Activated B cell treated with CpG ODN at 0.5 μM for 24 hours (primary cell): ENCODE data around the gene CHMP4A. TPM values are rescaled to one million over a fixed set of nuclear protein-coding genes. Genes with fewer than 3 reads are reported as not detected.

ENCODE experiments used
- ATAC-seq: fragments of 200-7000 bp; cut with Tn5 transposase; one replicate; pipeline ENCODE4 v1.10.0; 2021; ENCODE audit warnings: low read depth, mild to moderate bottlenecking, moderate library complexity
- CTCF ChIA-PET: fragments of 350-600 bp; sonication (Branson Sonifier 250); formaldehyde crosslinking; loops from one replicate; lab custom pipeline; 2021; ENCODE audit warnings: antibody characterized with exemption; lab: Charles Lee
- POLR2A ChIA-PET: fragments of 350-600 bp; sonication (Branson Sonifier 250); formaldehyde crosslinking; loops from one replicate; lab custom pipeline; 2021; ENCODE audit warnings: antibody characterized with exemption; lab: Charles Lee
- DNase-seq: peaks from one replicate; pipeline ENCODE4 v3.0.0; 2022
- H3K27ac Mint-ChIP-seq: one replicate; pipeline ENCODE4 v1.8.0; 2020; ENCODE audit warnings: mixed read lengths
- H3K27me3 Mint-ChIP-seq: one replicate; pipeline ENCODE4 v1.8.0; 2021; ENCODE audit warnings: mixed read lengths
- H3K36me3 Mint-ChIP-seq: one replicate; pipeline ENCODE4 v1.8.0; 2021; ENCODE audit warnings: low read depth, mixed read lengths
- H3K4me1 Mint-ChIP-seq: one replicate; pipeline ENCODE4 v1.8.0; 2021; ENCODE audit warnings: mixed read lengths
- H3K4me3 Mint-ChIP-seq: one replicate; pipeline ENCODE4 v1.8.0; 2020; ENCODE audit warnings: mild to moderate bottlenecking, mixed read lengths
- H3K9me3 Mint-ChIP-seq: one replicate; pipeline ENCODE4 v1.8.0; 2020; ENCODE audit warnings: mixed read lengths
- CTCF ChIP-seq: fragments of 200-600 bp; IDR thresholded peaks from one replicate; pipeline ENCODE4 v1.8.0; 2022; ENCODE audit warnings: antibody characterized with exemption, mild to moderate bottlenecking
- intact Hi-C: fragments of 100-400 bp; cut with micrococcal nuclease; formaldehyde crosslinking; loops from one replicate; pipeline ENCODE4 v1.15.1; 2024
- total RNA-seq: library from RNA; stranded (reverse); gene quantifications from 2 replicates; pipeline ENCODE4 v1.2.3, GENCODE V29; 2022

Gene CHMP4A
- total RNA-seq, 1 donor from 2014 or later: 88.5 TPM

DNA sequence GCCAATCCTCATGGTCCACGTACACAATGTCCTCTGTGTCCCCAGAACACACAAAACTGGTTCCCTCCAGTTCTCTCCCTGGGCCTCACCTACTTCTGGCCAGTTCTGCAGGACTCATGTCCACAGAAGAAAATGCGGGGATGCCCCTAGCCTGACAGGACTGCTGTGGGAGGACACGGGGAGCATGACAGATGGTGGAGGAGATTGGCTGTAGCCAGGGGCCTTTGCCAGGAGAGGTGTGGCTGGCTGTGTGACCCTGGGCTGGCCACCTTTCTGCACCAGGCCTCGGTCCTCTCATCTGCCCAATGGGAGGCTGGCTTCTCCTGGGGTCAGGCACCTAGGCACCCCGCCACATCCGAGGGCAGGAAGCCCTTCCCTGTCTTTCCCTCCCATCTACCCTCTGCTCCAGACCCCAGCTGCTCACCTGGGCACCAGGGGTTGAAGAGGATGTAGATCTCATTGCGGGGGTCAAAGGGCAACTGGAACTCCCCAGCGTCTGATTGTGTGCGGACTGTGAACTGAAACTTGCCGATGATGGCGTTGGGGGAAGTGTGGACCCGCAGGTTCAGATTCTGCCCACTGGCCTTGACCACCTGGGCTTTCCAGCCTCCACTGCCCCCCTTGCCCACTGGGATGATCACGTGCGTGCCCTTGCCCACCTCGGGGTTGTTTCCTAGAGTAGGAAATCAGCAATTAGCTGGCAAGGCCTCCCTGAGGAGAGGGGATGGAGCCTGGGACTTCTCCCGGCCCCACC, 46.9 kb upstream of the CHMP4A start:
- no peaks in the 10 kb centered on the region for H3K9me3 Mint-ChIP-seq
- ATAC-seq: no peak
- H3K36me3 Mint-ChIP-seq: peaks cover 37% of the 10 kb centered on the region
- H3K27ac Mint-ChIP-seq: no peak overlapping the region
- ChIA-PET CTCF (no interaction called here), POLR2A (no interaction called here)
- no peaks in the 10 kb centered on the region for H3K27me3 Mint-ChIP-seq
- no peak for DNase-seq
- intact Hi-C loops: no loop called here
- no peak for TF ChIP-seq CTCF
- no peak overlapping the region for H3K4me3 Mint-ChIP-seq
- no peaks in the 10 kb centered on the region for H3K4me1 Mint-ChIP-seq

GRCh38 chr14:24259282-24260025, 46.2 kb upstream of the CHMP4A start:
- no peak for TF ChIP-seq CTCF
- Mint-ChIP-seq H3K27me3 (no peaks in the 10 kb centered on the region), H3K9me3 (no peaks in the 10 kb centered on the region), H3K27ac (no peak overlapping the region), H3K36me3 (peaks cover 34% of the 10 kb centered on the region), H3K4me1 (no peaks in the 10 kb centered on the region), H3K4me3 (no peak overlapping the region)
- ChIA-PET POLR2A (no interaction called here), CTCF (interaction anchor here (1.5 kb wide), 1 partner anchor 17 kb away, joined by 5 read pairs; the partner anchor contains the start of gene TINF2)
- DNase-seq: no peak
- no peak for ATAC-seq
- intact Hi-C loops: no loop called here

GRCh38 chr14:24258548-24259265, 45.4 kb upstream of the CHMP4A start:
- Mint-ChIP-seq H3K4me3 (no peak overlapping the region), H3K36me3 (peaks cover 37% of the 10 kb centered on the region), H3K27me3 (no peaks in the 10 kb centered on the region), H3K27ac (no peak overlapping the region), H3K4me1 (no peaks in the 10 kb centered on the region), H3K9me3 (no peaks in the 10 kb centered on the region)
- intact Hi-C loops: no loop called here
- ChIA-PET POLR2A (no interaction called here), CTCF (interaction anchor here (1.5 kb wide), 1 partner anchor 16 kb away, joined by 5 read pairs; the partner anchor contains the start of gene TINF2)
- no peak for TF ChIP-seq CTCF
- DNase-seq (no peak), ATAC-seq (no peak)

DNA sequence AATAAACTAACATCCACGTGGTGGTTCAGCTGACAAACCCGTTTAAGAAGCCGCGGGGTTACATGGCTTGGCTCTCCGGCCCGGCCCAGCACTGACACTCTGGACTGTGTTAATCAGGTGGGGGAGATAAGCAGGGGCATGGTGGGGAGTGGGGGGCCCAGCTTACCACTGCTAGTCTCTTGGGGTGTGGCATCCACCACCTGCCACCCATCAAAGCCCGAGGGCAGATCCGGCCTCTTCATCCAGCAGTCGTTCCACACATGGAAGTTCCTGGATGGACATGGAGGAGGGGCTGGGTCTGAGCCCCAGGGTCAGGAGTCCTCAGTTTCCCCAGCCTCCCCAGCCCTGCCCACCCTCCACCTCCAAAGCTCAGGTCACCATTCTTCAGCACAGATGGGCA, 44.8 kb upstream of the CHMP4A start:
- POLR2A ChIA-PET: interaction anchor here (0.8 kb wide), 1 partner anchor 13 kb away, joined by 3 read pairs; no protein-coding TSS in a partner anchor
- CTCF ChIA-PET: interaction anchor here (1.5 kb wide), 1 partner anchor 15 kb away, joined by 5 read pairs; the partner anchor contains the start of gene TINF2
- DNase-seq (no peak), ATAC-seq (no peak)
- H3K27ac Mint-ChIP-seq: no peak overlapping the region
- H3K4me3 Mint-ChIP-seq: no peak overlapping the region
- H3K4me1 Mint-ChIP-seq: no peaks in the 10 kb centered on the region
- peaks cover 38% of the 10 kb centered on the region for H3K36me3 Mint-ChIP-seq
- intact Hi-C loops: no loop called here
- no peak for TF ChIP-seq CTCF
- H3K9me3 Mint-ChIP-seq: no peaks in the 10 kb centered on the region
- H3K27me3 Mint-ChIP-seq: no peaks in the 10 kb centered on the region

GRCh38 chr14:24256960-24257359, 43.7 kb upstream of the CHMP4A start:
- Mint-ChIP-seq H3K27me3 (no peaks in the 10 kb centered on the region), H3K4me1 (no peaks in the 10 kb centered on the region), H3K4me3 (no peak overlapping the region), H3K36me3 (peaks cover 34% of the 10 kb centered on the region), H3K27ac (no peak overlapping the region), H3K9me3 (no peaks in the 10 kb centered on the region)
- DNase-seq (no peak), ATAC-seq (no peak)
- intact Hi-C loops: no loop called here
- CTCF ChIA-PET: no interaction called here
- POLR2A ChIA-PET: no interaction called here
- TF ChIP-seq CTCF: no peak
